HepG2 (cell line): ENCODE results near the gene SLC38A8. TPM values are rescaled to one million over a fixed set of nuclear protein-coding genes. Genes with fewer than 3 reads are reported as not detected.

Source experiments
- FOXA3 ChIP-seq: IDR thresholded peaks from 2 replicates; pipeline ENCODE4 v1.6.1; 2016; ENCODE audit warnings: missing genetic modification reagents, missing compliant biosample characterization
- HDAC2 ChIP-seq: sonication (generic); formaldehyde crosslinking; IDR thresholded peaks from 2 replicates; pipeline ENCODE4 v1.4.0; 2020; ENCODE audit warnings: missing genetic modification reagents
- HNF4A ChIP-seq: sonication (generic); formaldehyde crosslinking; IDR thresholded peaks from 2 replicates; pipeline ENCODE4 v1.4.0; 2020; ENCODE audit warnings: missing genetic modification reagents
- KAT7 ChIP-seq: IDR thresholded peaks from 2 replicates; pipeline ENCODE4 v1.6.1; 2018; ENCODE audit warnings: borderline replicate concordance, missing compliant biosample characterization
- MED13 ChIP-seq: sonication (generic); formaldehyde crosslinking; IDR thresholded peaks from 2 replicates; pipeline ENCODE4 v1.5.0; 2020; ENCODE audit warnings: missing genetic modification reagents
- MEIS2 ChIP-seq: sonication (generic); formaldehyde crosslinking; IDR thresholded peaks from 2 replicates; pipeline ENCODE4 v1.9.0; 2021; ENCODE audit warnings: mild to moderate bottlenecking, missing genetic modification reagents
- PHF8 ChIP-seq: sonication (generic); formaldehyde crosslinking; IDR thresholded peaks from 2 replicates; pipeline ENCODE4 v1.5.0; 2020; ENCODE audit warnings: missing genetic modification reagents
- SMC3 ChIP-seq: IDR thresholded peaks from 2 replicates; pipeline ENCODE4 v1.6.1; 2011; ENCODE audit warnings: low read length, improper control_type of control experiment
- SP1 ChIP-seq, 2 experiments: fragments of 450-650 bp in 1 of 2; sonication (generic) in 1 of 2; formaldehyde crosslinking in 1 of 2; IDR thresholded peaks; 2 replicates each; pipeline versions ENCODE4 v1.4.0 to v1.6.1; 2016 to 2020; ENCODE audit warnings: missing genetic modification reagents in 1 of 2
- ZNF703 ChIP-seq: sonication (generic); formaldehyde crosslinking; IDR thresholded peaks from 2 replicates; pipeline ENCODE4 v1.5.1; 2020; ENCODE audit warnings: missing genetic modification reagents, mild to moderate bottlenecking, moderate library complexity, borderline replicate concordance
- ZNF746 ChIP-seq: sonication (generic); formaldehyde crosslinking; IDR thresholded peaks from 2 replicates; pipeline ENCODE4 v1.8.0; 2022; ENCODE audit warnings: mild to moderate bottlenecking, missing genetic modification reagents
- ZNF816 ChIP-seq: sonication (generic); formaldehyde crosslinking; IDR thresholded peaks from 2 replicates; pipeline ENCODE4 v1.8.0; 2022; ENCODE audit warnings: missing genetic modification reagents, mild to moderate bottlenecking, borderline replicate concordance
- polyA plus RNA-seq, 8 experiments: library from polyadenylated mRNA; depleted of rRNA in 3 of 8; stranded (reverse) in 7 of 8; unstranded in 1 of 8; fragments of >200 nt; fragmentation: Illumina TruSeq in 4 of 8; extraction: Trizol in 4 of 8; gene quantifications; 2 replicates each; pipeline versions ENCODE4 v1.2.1 to v1.2.3, GENCODE V29; 2011 to 2016; ENCODE audit warnings: low read depth in 4 of 8, missing spikeins in 1 of 8, mixed read lengths in 1 of 8; ENCODE audit not compliant: insufficient read depth in 1 of 8
- total RNA-seq, 5 experiments: library from RNA; depleted of rRNA; stranded (reverse); fragments of >200 nt; fragmentation: Illumina TruSeq; extraction: Trizol; gene quantifications; 2 replicates each; pipeline ENCODE4 v1.2.3, GENCODE V29; 2016; ENCODE audit warnings: low read depth in 1 of 5
- TF ChIP-seq, protein P1 (sequence below): sonication (generic); formaldehyde crosslinking; IDR thresholded peaks from 2 replicates; pipeline ENCODE4 v1.8.0; 2022; ENCODE audit warnings: mild to moderate bottlenecking, missing genetic modification reagents, moderate library complexity
- TF ChIP-seq, protein P2 (sequence below): sonication (generic); formaldehyde crosslinking; IDR thresholded peaks from 2 replicates; pipeline ENCODE4 v1.5.0; 2020; ENCODE audit warnings: mild to moderate bottlenecking, missing genetic modification reagents
- TF ChIP-seq, protein P3 (sequence below): sonication (generic); formaldehyde crosslinking; IDR thresholded peaks from 2 replicates; pipeline ENCODE4 v1.9.0; 2022; ENCODE audit warnings: missing genetic modification reagents, mild to moderate bottlenecking, borderline replicate concordance
- TF ChIP-seq, protein P4 (sequence below): IDR thresholded peaks from 2 replicates; pipeline ENCODE4 v1.6.1; 2016; ENCODE audit warnings: missing genetic modification reagents, missing compliant biosample characterization
- TF ChIP-seq, protein P5 (sequence below): sonication (generic); formaldehyde crosslinking; IDR thresholded peaks from 2 replicates; pipeline ENCODE4 v1.4.0; 2020; ENCODE audit warnings: mild to moderate bottlenecking, missing genetic modification reagents, borderline replicate concordance
- TF ChIP-seq, protein P6 (sequence below): sonication (generic); formaldehyde crosslinking; IDR thresholded peaks from 2 replicates; pipeline ENCODE4 v1.5.1; 2020; ENCODE audit warnings: mild to moderate bottlenecking, moderate library complexity, missing genetic modification reagents

Gene SLC38A8
- total and polyA plus RNA-seq, 2 of the 13 experiments (the other 11 are each of a cell fraction or from before 2014, with no cell fraction given) = 0.24 to 0.37 TPM

DNA sequence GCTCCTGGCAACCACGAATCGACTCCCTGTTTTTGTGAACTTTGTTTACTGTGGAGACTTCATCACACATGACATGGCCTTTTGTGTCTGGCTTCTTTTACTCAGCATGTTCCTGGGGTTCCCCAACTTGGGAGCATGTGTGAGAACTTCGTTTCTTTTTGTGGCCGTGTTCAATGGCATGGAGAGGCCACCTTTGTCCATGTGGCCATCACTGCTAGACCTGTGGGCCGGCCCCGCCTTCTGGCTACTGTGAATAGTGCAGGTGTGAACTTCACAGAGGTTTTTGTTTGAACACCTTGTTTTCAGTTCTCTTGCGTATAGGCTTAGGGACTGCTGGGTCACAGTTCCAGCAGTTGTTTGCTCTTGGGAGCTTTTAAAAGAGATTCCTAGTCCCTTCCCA is 5.7 kb upstream of the SLC38A8 start (continued):
- TF ChIP-seq SP1 (IDR thresholded peaks at IDR 0.05) (no peak), SP1 (CRISPR knock-in tag; IDR thresholded peaks at IDR 0.05) (no peak), PHF8 (CRISPR knock-in tag) (no peak), ZNF816 (CRISPR knock-in tag) (no peak), ZNF703 (no peak), HDAC2 (CRISPR knock-in tag) (peak; percentile 47; the same call in 1 of the 2 replicates), MEIS2 (CRISPR knock-in tag) (no peak), MED13 (CRISPR knock-in tag) (no peak), HNF4A (CRISPR knock-in tag) (peak; percentile 19; the same call in 1 of the 2 replicates), ZNF746 (no peak), SMC3 (peak; percentile 68), KAT7 (CRISPR knock-in tag) (no peak), FOXA3 (CRISPR knock-in tag) (no peak)
- TF ChIP-seq, protein P1, sequence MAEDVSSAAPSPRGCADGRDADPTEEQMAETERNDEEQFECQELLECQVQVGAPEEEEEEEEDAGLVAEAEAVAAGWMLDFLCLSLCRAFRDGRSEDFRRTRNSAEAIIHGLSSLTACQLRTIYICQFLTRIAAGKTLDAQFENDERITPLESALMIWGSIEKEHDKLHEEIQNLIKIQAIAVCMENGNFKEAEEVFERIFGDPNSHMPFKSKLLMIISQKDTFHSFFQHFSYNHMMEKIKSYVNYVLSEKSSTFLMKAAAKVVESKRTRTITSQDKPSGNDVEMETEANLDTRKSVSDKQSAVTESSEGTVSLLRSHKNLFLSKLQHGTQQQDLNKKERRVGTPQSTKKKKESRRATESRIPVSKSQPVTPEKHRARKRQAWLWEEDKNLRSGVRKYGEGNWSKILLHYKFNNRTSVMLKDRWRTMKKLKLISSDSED = no peak
- TF ChIP-seq, protein P2, sequence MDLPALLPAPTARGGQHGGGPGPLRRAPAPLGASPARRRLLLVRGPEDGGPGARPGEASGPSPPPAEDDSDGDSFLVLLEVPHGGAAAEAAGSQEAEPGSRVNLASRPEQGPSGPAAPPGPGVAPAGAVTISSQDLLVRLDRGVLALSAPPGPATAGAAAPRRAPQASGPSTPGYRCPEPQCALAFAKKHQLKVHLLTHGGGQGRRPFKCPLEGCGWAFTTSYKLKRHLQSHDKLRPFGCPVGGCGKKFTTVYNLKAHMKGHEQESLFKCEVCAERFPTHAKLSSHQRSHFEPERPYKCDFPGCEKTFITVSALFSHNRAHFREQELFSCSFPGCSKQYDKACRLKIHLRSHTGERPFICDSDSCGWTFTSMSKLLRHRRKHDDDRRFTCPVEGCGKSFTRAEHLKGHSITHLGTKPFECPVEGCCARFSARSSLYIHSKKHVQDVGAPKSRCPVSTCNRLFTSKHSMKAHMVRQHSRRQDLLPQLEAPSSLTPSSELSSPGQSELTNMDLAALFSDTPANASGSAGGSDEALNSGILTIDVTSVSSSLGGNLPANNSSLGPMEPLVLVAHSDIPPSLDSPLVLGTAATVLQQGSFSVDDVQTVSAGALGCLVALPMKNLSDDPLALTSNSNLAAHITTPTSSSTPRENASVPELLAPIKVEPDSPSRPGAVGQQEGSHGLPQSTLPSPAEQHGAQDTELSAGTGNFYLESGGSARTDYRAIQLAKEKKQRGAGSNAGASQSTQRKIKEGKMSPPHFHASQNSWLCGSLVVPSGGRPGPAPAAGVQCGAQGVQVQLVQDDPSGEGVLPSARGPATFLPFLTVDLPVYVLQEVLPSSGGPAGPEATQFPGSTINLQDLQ (CRISPR knock-in tag) = no peak
- TF ChIP-seq, protein P3, sequence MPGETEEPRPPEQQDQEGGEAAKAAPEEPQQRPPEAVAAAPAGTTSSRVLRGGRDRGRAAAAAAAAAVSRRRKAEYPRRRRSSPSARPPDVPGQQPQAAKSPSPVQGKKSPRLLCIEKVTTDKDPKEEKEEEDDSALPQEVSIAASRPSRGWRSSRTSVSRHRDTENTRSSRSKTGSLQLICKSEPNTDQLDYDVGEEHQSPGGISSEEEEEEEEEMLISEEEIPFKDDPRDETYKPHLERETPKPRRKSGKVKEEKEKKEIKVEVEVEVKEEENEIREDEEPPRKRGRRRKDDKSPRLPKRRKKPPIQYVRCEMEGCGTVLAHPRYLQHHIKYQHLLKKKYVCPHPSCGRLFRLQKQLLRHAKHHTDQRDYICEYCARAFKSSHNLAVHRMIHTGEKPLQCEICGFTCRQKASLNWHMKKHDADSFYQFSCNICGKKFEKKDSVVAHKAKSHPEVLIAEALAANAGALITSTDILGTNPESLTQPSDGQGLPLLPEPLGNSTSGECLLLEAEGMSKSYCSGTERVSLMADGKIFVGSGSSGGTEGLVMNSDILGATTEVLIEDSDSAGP (CRISPR knock-in tag) = no peak
- TF ChIP-seq, protein P4, sequence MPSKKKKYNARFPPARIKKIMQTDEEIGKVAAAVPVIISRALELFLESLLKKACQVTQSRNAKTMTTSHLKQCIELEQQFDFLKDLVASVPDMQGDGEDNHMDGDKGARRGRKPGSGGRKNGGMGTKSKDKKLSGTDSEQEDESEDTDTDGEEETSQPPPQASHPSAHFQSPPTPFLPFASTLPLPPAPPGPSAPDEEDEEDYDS (CRISPR knock-in tag) = 0 out of 2 replicates have a peak, but pooled peaks have one; percentile 26
- TF ChIP-seq, protein P5, sequence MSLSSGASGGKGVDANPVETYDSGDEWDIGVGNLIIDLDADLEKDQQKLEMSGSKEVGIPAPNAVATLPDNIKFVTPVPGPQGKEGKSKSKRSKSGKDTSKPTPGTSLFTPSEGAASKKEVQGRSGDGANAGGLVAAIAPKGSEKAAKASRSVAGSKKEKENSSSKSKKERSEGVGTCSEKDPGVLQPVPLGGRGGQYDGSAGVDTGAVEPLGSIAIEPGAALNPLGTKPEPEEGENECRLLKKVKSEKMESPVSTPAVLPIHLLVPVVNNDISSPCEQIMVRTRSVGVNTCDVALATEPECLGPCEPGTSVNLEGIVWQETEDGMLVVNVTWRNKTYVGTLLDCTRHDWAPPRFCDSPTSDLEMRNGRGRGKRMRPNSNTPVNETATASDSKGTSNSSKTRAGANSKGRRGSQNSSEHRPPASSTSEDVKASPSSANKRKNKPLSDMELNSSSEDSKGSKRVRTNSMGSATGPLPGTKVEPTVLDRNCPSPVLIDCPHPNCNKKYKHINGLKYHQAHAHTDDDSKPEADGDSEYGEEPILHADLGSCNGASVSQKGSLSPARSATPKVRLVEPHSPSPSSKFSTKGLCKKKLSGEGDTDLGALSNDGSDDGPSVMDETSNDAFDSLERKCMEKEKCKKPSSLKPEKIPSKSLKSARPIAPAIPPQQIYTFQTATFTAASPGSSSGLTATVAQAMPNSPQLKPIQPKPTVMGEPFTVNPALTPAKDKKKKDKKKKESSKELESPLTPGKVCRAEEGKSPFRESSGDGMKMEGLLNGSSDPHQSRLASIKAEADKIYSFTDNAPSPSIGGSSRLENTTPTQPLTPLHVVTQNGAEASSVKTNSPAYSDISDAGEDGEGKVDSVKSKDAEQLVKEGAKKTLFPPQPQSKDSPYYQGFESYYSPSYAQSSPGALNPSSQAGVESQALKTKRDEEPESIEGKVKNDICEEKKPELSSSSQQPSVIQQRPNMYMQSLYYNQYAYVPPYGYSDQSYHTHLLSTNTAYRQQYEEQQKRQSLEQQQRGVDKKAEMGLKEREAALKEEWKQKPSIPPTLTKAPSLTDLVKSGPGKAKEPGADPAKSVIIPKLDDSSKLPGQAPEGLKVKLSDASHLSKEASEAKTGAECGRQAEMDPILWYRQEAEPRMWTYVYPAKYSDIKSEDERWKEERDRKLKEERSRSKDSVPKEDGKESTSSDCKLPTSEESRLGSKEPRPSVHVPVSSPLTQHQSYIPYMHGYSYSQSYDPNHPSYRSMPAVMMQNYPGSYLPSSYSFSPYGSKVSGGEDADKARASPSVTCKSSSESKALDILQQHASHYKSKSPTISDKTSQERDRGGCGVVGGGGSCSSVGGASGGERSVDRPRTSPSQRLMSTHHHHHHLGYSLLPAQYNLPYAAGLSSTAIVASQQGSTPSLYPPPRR (CRISPR knock-in tag) = no peak
- TF ChIP-seq, protein P6, sequence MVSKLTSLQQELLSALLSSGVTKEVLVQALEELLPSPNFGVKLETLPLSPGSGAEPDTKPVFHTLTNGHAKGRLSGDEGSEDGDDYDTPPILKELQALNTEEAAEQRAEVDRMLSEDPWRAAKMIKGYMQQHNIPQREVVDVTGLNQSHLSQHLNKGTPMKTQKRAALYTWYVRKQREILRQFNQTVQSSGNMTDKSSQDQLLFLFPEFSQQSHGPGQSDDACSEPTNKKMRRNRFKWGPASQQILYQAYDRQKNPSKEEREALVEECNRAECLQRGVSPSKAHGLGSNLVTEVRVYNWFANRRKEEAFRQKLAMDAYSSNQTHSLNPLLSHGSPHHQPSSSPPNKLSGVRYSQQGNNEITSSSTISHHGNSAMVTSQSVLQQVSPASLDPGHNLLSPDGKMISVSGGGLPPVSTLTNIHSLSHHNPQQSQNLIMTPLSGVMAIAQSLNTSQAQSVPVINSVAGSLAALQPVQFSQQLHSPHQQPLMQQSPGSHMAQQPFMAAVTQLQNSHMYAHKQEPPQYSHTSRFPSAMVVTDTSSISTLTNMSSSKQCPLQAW (CRISPR knock-in tag) = no peak
